ENCODE measurements around the gene RHBDF1. TPM values are rescaled to one million over a fixed set of nuclear protein-coding genes. Genes with fewer than 3 reads are reported as not detected.

RHBDF1 gene, protein sequence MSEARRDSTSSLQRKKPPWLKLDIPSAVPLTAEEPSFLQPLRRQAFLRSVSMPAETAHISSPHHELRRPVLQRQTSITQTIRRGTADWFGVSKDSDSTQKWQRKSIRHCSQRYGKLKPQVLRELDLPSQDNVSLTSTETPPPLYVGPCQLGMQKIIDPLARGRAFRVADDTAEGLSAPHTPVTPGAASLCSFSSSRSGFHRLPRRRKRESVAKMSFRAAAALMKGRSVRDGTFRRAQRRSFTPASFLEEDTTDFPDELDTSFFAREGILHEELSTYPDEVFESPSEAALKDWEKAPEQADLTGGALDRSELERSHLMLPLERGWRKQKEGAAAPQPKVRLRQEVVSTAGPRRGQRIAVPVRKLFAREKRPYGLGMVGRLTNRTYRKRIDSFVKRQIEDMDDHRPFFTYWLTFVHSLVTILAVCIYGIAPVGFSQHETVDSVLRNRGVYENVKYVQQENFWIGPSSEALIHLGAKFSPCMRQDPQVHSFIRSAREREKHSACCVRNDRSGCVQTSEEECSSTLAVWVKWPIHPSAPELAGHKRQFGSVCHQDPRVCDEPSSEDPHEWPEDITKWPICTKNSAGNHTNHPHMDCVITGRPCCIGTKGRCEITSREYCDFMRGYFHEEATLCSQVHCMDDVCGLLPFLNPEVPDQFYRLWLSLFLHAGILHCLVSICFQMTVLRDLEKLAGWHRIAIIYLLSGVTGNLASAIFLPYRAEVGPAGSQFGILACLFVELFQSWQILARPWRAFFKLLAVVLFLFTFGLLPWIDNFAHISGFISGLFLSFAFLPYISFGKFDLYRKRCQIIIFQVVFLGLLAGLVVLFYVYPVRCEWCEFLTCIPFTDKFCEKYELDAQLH
- 50.6 TPM for total RNA-seq

GRCh38 chr16:72561-73548 is at the start of gene RHBDF1:
RHBDF1 (minus strand) TSS chr16:72631; CDS start chr16:65015, 7,616 bp downstream.
- peak; percentile 51 for DNase-seq (ENCODE audit: low spot score)

DNA sequence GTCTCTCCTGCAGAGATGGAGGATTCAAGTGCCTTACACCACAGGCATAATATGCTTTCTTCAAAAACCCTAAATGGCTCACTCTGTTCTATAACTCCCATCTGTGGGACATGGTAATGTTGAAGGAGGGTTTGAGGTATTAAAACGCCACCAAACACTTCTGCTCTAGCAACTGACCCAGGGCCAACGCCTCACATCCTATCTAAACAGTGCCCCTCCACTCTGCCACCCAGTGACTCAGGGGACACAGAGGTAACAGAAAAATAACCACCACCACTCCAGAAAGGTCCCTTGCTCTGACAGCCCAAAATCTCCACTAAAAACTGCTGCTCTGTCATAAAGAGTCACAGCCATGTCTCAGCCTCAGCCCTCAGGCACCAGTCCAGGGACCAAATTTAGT is 48.3 kb upstream of the RHBDF1 start:
- DNase-seq (ENCODE audit: low spot score), result no peak

GRCh38 chr16:119835-120491 is 47.5 kb upstream of the RHBDF1 start:
- no peak for DNase-seq (ENCODE audit: low spot score)

DNA sequence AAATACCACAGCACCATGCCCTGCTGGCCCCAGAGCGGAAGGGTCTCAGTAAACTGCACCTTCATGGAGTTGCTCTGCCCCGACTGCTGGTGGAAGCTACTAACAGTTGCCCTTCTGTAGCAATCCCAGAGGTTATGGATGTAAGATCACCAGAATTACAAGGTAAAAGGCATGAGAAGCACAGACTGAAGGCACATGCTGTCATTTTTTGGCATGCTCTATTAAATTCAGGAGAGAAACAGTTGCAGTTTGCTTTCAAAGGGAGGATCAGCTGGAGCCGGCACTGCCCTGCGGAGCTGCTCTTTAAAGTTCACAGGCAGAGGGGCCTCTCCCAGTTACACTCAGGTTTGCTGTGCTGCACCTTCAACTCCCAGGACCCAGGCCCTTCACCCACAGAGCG is 46.9 kb upstream of the RHBDF1 start:
- DNase-seq (ENCODE audit: low spot score), result no peak

DNA sequence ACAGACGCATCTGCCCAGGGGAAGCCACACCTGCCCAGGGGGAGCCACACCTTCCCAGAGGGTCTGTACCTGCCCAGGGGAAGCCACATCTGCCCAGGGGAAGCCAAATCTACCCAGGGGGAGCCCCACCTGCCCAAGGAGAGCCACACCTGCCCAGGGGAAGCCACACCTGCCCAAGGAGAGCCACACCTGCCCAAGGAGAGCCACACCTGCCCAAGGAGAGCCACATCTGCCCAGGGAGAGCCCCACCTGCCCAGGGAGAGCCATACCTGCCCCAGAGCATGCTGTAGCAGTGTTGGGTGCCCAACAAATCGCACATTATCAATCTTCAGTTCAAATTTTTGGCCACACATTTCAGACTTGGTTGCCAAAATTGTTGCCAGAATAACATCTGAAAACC is 46.4 kb upstream of the RHBDF1 start:
- no peak for DNase-seq (ENCODE audit: low spot score)

DNA sequence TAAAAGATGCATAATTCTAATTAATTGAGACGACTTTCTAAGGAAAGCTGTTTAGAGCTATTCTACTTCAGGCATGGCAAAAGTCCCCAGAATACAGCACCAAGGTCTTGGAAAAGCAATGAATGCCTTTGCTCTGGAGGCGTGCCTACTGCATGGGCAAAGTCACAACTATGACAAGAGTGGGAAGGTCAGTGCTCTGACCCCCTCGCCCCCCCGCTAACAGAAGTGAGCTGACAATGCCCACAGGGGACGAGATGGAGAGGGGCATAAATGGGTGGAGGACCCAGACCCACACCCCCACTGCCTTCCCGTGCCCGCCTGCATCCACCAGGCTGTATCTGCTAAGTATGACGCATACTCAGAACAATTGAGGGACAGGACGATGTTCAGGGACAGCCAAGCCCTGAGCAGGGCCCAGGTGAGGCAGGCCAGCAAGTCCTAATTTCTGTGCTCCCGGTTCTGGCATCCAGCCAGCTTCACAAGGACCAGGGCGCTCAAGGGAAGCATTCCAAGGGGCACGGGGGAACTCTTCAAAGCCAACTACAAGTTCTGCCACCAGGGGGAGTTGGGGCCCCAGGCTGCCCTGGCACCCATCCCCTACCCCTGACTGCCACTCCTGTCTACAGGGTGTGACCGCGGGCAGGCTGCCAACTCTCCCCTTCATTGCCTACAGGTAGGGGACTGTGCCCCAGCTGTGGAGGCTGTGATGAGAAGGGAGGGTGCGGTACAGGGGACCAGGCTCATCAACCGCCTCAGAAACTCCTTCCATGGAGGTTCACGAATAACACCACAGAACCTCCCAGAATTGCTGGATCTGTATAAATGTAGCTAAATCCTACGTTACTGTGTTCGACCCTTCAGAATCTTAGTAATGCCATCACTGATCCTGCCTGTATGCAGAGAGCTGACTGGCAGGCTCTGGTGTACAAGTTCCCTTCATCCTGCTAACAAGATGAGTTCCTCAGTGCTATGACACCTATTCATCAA is 45.2 kb upstream of the RHBDF1 start:
- peak; percentile 43 for DNase-seq (ENCODE audit: low spot score)

DNA sequence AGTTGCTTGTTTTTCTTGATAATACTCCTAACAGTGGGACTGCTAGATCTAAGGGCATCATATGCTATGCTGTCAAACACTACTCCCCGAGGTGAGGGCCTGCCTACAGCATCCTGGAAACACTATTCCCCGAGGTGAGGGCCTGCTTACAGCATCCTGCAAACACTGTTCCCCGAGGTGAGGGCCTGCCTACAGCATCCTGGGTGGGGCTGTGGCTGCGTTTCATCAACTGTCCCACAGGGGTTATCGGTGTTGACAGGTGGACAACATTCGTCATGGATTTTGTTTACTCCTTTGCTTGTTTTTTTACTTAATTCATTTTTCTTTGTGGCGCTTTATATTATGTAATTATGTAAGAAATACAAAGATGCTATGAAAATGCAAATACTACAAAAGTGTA is 43.6 kb upstream of the RHBDF1 start:
- no peak for DNase-seq (ENCODE audit: low spot score)

GRCh38 chr16:114327-114726 is 41.9 kb upstream of the RHBDF1 start:
- no peak for DNase-seq (ENCODE audit: low spot score)

- no peak for DNase-seq (ENCODE audit: low spot score)
Measured at GRCh38 chr16:112153-112840, 39.9 kb upstream of the RHBDF1 start.

DNA sequence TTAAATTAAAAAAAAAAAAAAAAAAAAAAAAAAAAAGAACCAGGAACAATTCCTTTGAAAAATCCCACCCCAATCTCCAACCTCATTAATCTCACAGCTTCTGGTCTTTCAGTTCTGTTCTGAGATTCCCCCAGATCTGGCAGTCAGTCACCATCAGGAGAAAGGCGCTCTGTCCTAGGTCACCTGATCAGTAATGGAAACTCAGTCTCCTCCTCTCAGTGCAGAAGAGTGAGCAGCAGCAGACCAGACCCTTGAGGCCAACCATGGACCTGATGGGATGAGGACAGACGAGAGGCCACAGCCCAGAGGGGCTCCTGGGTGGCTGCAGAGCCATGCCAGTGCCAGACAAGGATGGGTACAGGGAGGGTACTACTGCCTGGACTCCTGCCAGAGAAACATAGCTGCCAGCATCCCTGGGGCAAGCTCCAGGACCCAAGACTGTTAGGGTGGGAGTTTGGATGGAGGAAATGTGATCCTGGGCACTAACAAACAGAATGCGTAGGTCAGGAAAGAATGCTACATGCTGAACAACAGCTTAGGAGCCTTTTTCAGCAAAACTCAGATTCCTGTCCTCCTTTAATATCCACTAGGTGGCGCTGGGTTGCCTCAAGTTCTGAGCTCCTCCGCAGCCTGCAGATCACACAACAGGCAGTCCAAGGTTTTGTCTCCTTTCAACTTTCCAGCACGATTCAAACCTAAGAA is 34.3 kb upstream of the RHBDF1 start:
- DNase-seq (ENCODE audit: low spot score), result peak; percentile 63

DNA sequence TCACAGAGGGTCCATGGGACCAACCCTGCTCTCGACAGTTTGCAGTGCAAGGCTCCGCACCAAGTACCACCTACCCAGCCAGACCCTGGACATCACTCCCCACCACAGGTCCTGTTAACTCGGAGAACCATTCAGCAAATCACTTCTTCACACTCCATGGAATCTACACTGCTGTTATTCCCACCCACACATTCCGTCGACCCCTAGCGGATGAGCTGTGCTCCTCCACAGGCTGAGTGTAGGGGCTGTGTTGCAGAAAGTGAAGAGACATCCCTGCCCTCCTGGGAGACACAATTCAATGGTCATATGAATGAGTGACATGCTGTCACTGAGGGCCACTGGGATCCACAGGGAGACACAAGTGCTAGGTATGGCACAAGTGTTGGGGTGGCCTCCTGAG is 33.1 kb upstream of the RHBDF1 start:
- no peak for DNase-seq (ENCODE audit: low spot score)

- DNase-seq (ENCODE audit: low spot score), result no peak
Measured at GRCh38 chr16:104928-105327, 32.5 kb upstream of the RHBDF1 start.

GRCh38 chr16:104355-104754 is 31.9 kb upstream of the RHBDF1 start:
- no peak for DNase-seq (ENCODE audit: low spot score)

DNA sequence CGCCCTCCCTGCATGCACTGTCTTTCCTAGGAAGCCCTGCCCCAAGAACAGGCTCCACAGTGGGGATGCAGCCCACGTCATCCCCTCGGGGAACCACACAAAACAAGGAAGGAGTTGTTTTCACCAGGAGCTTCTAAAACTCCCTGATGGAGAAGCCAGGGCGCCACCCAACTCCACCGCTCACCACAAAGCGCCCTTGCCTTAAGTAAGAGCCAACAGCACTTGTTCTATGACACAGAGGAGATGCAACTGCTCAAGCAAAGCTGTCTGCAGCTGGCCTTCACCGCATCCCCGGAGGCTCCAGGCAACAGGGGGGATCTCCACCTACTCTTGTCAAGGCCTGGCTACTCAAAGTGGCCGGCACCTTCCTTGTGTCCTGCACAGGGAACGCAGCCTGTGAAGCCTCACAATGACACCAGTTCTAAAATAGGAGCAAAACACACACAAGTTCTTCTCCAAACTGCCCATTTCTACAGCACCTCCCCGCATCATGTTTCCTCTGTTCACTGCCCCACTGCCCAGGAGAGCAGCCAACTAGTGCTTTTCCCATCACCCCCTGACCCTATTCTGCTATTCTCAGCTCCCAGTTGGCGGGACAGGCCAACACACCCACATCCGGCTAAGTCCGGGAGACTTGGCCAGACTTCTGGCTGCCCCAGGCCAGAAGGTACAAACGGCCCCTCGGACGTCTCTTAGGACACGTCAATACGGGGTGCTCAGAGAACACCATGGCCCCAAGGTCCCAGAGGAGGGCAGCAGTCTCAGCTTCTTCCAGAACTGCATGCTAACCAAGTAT is 29.8 kb upstream of the RHBDF1 start:
- DNase-seq (ENCODE audit: low spot score), result no peak

GRCh38 chr16:101586-101985 is 29.2 kb upstream of the RHBDF1 start:
- no peak for DNase-seq (ENCODE audit: low spot score)

DNA sequence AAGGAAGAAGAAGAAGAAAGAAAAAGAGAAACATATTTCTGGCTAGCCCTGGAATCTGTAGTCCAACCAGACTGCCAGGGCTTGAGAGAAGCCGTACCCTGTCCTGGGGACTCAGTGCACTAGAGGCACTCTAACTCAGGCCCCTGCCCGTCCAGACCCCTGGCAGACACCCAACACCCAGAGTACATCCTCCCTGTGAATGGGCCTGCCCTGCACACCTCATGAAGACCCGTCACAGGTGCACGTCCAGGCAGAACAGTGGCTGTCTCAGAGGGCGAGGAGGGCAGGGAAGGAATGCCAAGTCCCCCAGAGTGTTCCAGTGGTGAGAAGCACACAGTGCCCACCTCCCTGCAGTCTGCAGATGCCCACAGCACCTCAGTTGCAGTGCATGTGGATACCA is 28.6 kb upstream of the RHBDF1 start:
- DNase-seq (ENCODE audit: low spot score), result no peak

DNA sequence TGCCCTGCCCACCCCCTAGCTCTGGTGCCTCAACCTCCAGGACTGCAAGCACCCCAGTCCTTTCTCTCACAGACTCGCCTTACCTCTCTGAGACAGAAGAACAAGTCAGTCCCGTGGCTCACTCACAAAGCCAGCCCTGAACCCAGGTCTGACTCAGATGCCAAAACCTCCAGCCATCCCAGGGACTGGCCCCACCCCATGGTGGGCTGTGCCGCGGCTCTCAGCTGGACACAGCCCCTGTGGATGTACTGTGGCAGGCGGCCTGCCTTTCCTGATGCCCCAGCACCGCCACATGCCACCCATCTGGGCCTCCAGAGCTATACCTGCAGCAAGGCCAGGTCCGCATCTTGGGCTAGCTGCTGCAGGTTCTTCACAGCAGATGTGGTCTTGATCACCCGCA is 25.4 kb upstream of the RHBDF1 start:
- DNase-seq (ENCODE audit: low spot score), result no peak

DNA sequence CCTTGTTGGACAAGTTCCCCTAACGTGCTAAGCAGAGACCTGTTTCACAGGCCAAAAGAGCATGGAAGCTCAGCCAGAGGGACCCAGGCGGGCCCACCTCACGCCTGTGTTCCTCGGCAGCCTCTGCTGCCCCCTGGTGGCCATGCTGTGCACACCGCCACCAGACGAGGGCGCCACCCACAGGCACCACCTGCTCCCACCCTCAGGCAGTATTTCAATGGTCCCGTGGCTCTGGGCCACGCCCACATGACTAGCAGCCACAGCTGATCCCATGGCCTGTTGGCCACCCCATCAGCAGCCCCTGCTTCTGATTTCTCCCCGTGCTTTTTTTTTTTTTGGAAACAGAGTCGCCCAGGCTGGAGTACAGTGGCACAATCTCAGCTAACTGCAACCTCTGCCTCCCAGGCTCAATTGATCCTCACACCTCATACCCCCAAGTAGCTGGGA is 24.5 kb upstream of the RHBDF1 start:
- peak; percentile 88 for DNase-seq (ENCODE audit: low spot score)

All from mucosa of gallbladder (tissue), 1 donor.